GM23338 (cell line): ENCODE data around the gene IFNE. TPM values are rescaled to one million over a fixed set of nuclear protein-coding genes. Genes with fewer than 3 reads are reported as not detected.

Experiments
- ATAC-seq: fragments of 200-7000 bp; cut with Tn5 transposase; 3 replicates; pipeline ENCODE4 v1.9.1; 2020
- DNase-seq: peaks from one replicate; pipeline ENCODE4 v3.0.0-alpha.2; 2015; ENCODE audit warnings: low spot score
- H2AFZ ChIP-seq: fragments of 200-600 bp; sonication (generic); 2 replicates; pipeline ENCODE4 v1.8.0; 2016; ENCODE audit warnings: antibody characterized with exemption, mild to moderate bottlenecking, moderate library complexity
- H3F3A ChIP-seq: fragments of 200-600 bp; sonication (generic); replicated peaks from 2 replicates; pipeline ENCODE4 v1.8.0; 2017; ENCODE audit warnings: antibody characterized with exemption, mixed run types, low read depth
- H3K27ac ChIP-seq: fragments of 200-600 bp; sonication (generic); 2 replicates; pipeline ENCODE4 v1.6.1; 2016; ENCODE audit warnings: low read depth
- H3K27me3 ChIP-seq: fragments of 200-600 bp; sonication (generic); 2 replicates; pipeline ENCODE4 v1.8.0; 2016; ENCODE audit warnings: mild to moderate bottlenecking, mixed run types, moderate library complexity; ENCODE audit not compliant: insufficient read depth
- H3K36me3 ChIP-seq: fragments of 200-600 bp; sonication (generic); 2 replicates; pipeline ENCODE4 v1.8.0; 2016; ENCODE audit warnings: mild to moderate bottlenecking; ENCODE audit not compliant: insufficient read depth
- H3K4me1 ChIP-seq: fragments of 200-600 bp; sonication (generic); 2 replicates; pipeline ENCODE4 v1.8.0; 2016; ENCODE audit warnings: mild to moderate bottlenecking, moderate library complexity; ENCODE audit not compliant: insufficient read depth
- H3K4me2 ChIP-seq: fragments of 200-600 bp; sonication (generic); 2 replicates; pipeline ENCODE4 v1.7.1; 2017; ENCODE audit warnings: mixed run types
- H3K4me3 ChIP-seq: fragments of 200-600 bp; sonication (generic); 2 replicates; pipeline ENCODE4 v1.6.1; 2016; ENCODE audit warnings: mixed run types
- H3K79me2 ChIP-seq: fragments of 200-600 bp; sonication (generic); replicated peaks from 2 replicates; pipeline ENCODE4 v1.8.0; 2017; ENCODE audit warnings: mild to moderate bottlenecking; ENCODE audit not compliant: insufficient read depth
- H3K9me2 ChIP-seq: fragments of 200-600 bp; sonication (generic); 2 replicates; pipeline ENCODE4 v1.8.0; 2017; ENCODE audit not compliant: insufficient read depth
- H4K20me1 ChIP-seq: fragments of 200-600 bp; sonication (generic); replicated peaks from 2 replicates; pipeline ENCODE4 v1.8.0; 2017; ENCODE audit warnings: mild to moderate bottlenecking; ENCODE audit not compliant: insufficient read depth
- H3K27ac Mint-ChIP-seq: 2 replicates; pipeline ENCODE4 v1.8.0; 2020; ENCODE audit warnings: inconsistent platforms, mild to moderate bottlenecking, moderate library complexity, mixed read lengths
- H3K27me3 Mint-ChIP-seq: 3 replicates; pipeline ENCODE4 v1.8.0; 2022; ENCODE audit warnings: low read depth, mild to moderate bottlenecking, moderate library complexity, mixed read lengths, inconsistent platforms; ENCODE audit not compliant: insufficient read depth, poor library complexity
- H3K36me3 Mint-ChIP-seq: 3 replicates; pipeline ENCODE4 v1.8.0; 2021; ENCODE audit warnings: low read depth, mild to moderate bottlenecking, inconsistent platforms, moderate library complexity, mixed read lengths
- H3K4me1 Mint-ChIP-seq: 3 replicates; pipeline ENCODE4 v1.8.0; 2020; ENCODE audit warnings: mild to moderate bottlenecking, inconsistent platforms, mixed read lengths
- H3K4me3 Mint-ChIP-seq: 3 replicates; pipeline ENCODE4 v1.8.0; 2021; ENCODE audit warnings: moderate library complexity, mild to moderate bottlenecking, inconsistent platforms, mixed read lengths
- H3K9me3 Mint-ChIP-seq: 3 replicates; pipeline ENCODE4 v1.8.0; 2020; ENCODE audit warnings: moderate library complexity, mild to moderate bottlenecking, inconsistent platforms, mixed read lengths
- CREB1 ChIP-seq: fragments of 250-450 bp; sonication (Bioruptor Pico); IDR thresholded peaks from 2 replicates; pipeline ENCODE4 v1.5.0; 2020; ENCODE audit warnings: low read depth, mild to moderate bottlenecking, moderate library complexity
- CTCF ChIP-seq, 2 experiments: fragments of 200-600 bp in 1 of 2; sonication (generic) in 1 of 2; conservative IDR thresholded peaks; 2 replicates each; pipeline versions ENCODE4 v1.5.1 to v1.6.1; 2016 to 2017; ENCODE audit warnings: antibody characterized with exemption in 2 of 2, low read depth in 2 of 2, mild to moderate bottlenecking in 2 of 2, moderate library complexity in 1 of 2
- EZH2 ChIP-seq: fragments of 200-600 bp; sonication (generic); IDR thresholded peaks from one replicate; pipeline ENCODE4 v1.8.0; 2017; ENCODE audit warnings: antibody characterized with exemption, mild to moderate bottlenecking, low read depth; ENCODE audit not compliant: unreplicated experiment
- EZH2phosphoT487 ChIP-seq: fragments of 200-600 bp; sonication (generic); IDR thresholded peaks from one replicate; pipeline ENCODE4 v1.8.1; 2018; ENCODE audit warnings: antibody characterized with exemption; ENCODE audit not compliant: unreplicated experiment
- JUNB ChIP-seq: IDR thresholded peaks from one replicate; pipeline ENCODE4 v1.6.1; 2016; ENCODE audit warnings: antibody characterized with exemption; ENCODE audit not compliant: unreplicated experiment
- REST ChIP-seq: IDR thresholded peaks from one replicate; pipeline ENCODE4 v1.6.1; 2018; ENCODE audit warnings: antibody characterized with exemption; ENCODE audit not compliant: unreplicated experiment
- STAT1 ChIP-seq: IDR thresholded peaks from one replicate; pipeline ENCODE4 v1.6.1; 2016; ENCODE audit warnings: antibody characterized with exemption; ENCODE audit not compliant: unreplicated experiment
- ZNF331 ChIP-seq: fragments of 250-450 bp; sonication (Bioruptor Pico); IDR thresholded peaks from 2 replicates; pipeline ENCODE4 v1.5.0; 2020; ENCODE audit warnings: low read depth, mild to moderate bottlenecking, moderate library complexity
- ZNF462 ChIP-seq: fragments of 250-450 bp; sonication (Bioruptor Pico); IDR thresholded peaks from 2 replicates; pipeline ENCODE4 v1.5.0; 2020; ENCODE audit warnings: mild to moderate bottlenecking, moderate library complexity
- polyA plus RNA-seq: library from polyadenylated mRNA; unstranded; fragments of >200 nt; fragmentation: Nextera tagmentation; extraction: Ambion mirVana; gene quantifications from 2 replicates; pipeline ENCODE4 v1.2.1, GENCODE V29; 2016
- total RNA-seq: library from RNA; depleted of rRNA; stranded (reverse); fragments of >200 nt; shearing (Covaris generic); gene quantifications from 2 replicates; pipeline ENCODE4 v1.2.3, GENCODE V29; 2014

Gene IFNE
- total and polyA plus RNA-seq, 2 experiments from 2014 or later = 0.21 TPM; not detected in 1

GRCh38 chr9:21470126-21470525 is 12.0 kb downstream of the IFNE start:
- Mint-ChIP-seq H3K9me3 (peaks cover under 1% of the 10 kb centered on the region; the same call in 1 of the 3 replicates), H3K36me3 (no peaks in the 10 kb centered on the region), H3K4me1 (peaks cover 2% of the 10 kb centered on the region; the same call in 1 of the 3 replicates), H3K27me3 (peaks cover 2% of the 10 kb centered on the region), H3K4me3 (no peak overlapping the region), H3K27ac (no peak overlapping the region)
- Histone ChIP-seq H3K36me3 (no peaks in the 10 kb centered on the region), H3K27ac (no peak overlapping the region), H4K20me1 (no peaks in the 10 kb centered on the region; the same call in 1 of the 2 replicates), H3K27me3 (no peaks in the 10 kb centered on the region), H3F3A (no peaks in the 10 kb centered on the region), H3K4me1 (0 out of 2 replicates have a peak, but pooled peaks cover 9% of the 10 kb centered on the region), H2AFZ (no peak overlapping the region), H3K4me2 (no peak overlapping the region), H3K9me2 (peaks cover 6% of the 10 kb centered on the region; the same call in 1 of the 2 replicates), H3K79me2 (no peaks in the 10 kb centered on the region), H3K4me3 (no peak overlapping the region)
- DNase-seq = no peak
- ATAC-seq = no peak
- TF ChIP-seq ZNF462 (CRISPR knock-in tag) (no peak), CTCF (conservative IDR thresholded peaks at IDR 0.05; ENCODE audit: low read depth in 2 of 2) (no peak), EZH2phosphoT487 (no peak), ZNF331 (CRISPR knock-in tag) (no peak), STAT1 (no peak), CREB1 (CRISPR knock-in tag) (no peak), EZH2 (no peak), JUNB (no peak), REST (no peak)
